HL-60 (cell line): ENCODE results near the gene TRIM68.

Experiments used
- DNase-seq, 2 experiments: peaks; one replicate each; pipeline ENCODE4 v3.0.0-alpha.2; 2010 to 2020; ENCODE audit warnings: low read depth in 1 of 2, low spot score in 1 of 2
- H3K27ac ChIP-seq: fragments of 250-450 bp; sonication (Bioruptor Pico); replicated peaks from 2 replicates; pipeline ENCODE4 v1.5.1; 2020; ENCODE audit warnings: mild to moderate bottlenecking, moderate library complexity
- H3K27me3 ChIP-seq: fragments of 250-450 bp; sonication (Bioruptor Pico); 2 replicates; pipeline ENCODE4 v1.5.1; 2021; ENCODE audit warnings: mild to moderate bottlenecking, moderate library complexity; ENCODE audit not compliant: insufficient read depth, poor library complexity, severe bottlenecking
- H3K4me3 ChIP-seq: replicated peaks from 2 replicates; pipeline ENCODE4 v1.5.1; 2011; ENCODE audit warnings: mild to moderate bottlenecking, control low read depth, low read length; ENCODE audit not compliant: insufficient read depth
- CTCF ChIP-seq: IDR thresholded peaks from one replicate; pipeline ENCODE4 v1.5.1; 2011; ENCODE audit warnings: low read length, control low read depth, inconsistent platforms; ENCODE audit not compliant: insufficient read depth
- GABPA ChIP-seq: IDR thresholded peaks from 2 replicates; pipeline ENCODE4 v1.6.1; 2012; ENCODE audit warnings: low read depth
- POLR2AphosphoS5 ChIP-seq: IDR thresholded peaks from 2 replicates; pipeline ENCODE4 v1.6.1; 2012; ENCODE audit warnings: low read depth
- REST ChIP-seq: IDR thresholded peaks from 2 replicates; pipeline ENCODE4 v1.6.1; 2012; ENCODE audit warnings: low read depth; ENCODE audit not compliant: insufficient replicate concordance
- SPI1 ChIP-seq: IDR thresholded peaks from 2 replicates; pipeline ENCODE4 v1.6.1; 2012; ENCODE audit warnings: low read depth, mild to moderate bottlenecking, borderline replicate concordance

TRIM68 gene

GRCh38 chr11:4642043-4642442 is 34.0 kb upstream of the TRIM68 start:
- H3K27ac ChIP-seq = no peak overlapping the region
- no peak for DNase-seq
- peaks cover 2% of the 10 kb centered on the region for H3K27me3 ChIP-seq
- TF ChIP-seq SPI1 = no peak
- TF ChIP-seq CTCF = no peak
- no peak for TF ChIP-seq REST
- TF ChIP-seq GABPA = no peak
- TF ChIP-seq POLR2AphosphoS5 = no peak
- H3K4me3 ChIP-seq = no peak overlapping the region

GRCh38 chr11:4641501-4641900 is 33.5 kb upstream of the TRIM68 start:
- no peak overlapping the region for H3K4me3 ChIP-seq
- peaks cover 1% of the 10 kb centered on the region for H3K27me3 ChIP-seq
- TF ChIP-seq GABPA = no peak
- TF ChIP-seq POLR2AphosphoS5 = no peak
- TF ChIP-seq CTCF = no peak
- no peak for TF ChIP-seq SPI1
- no peak for TF ChIP-seq REST
- H3K27ac ChIP-seq = no peak overlapping the region
- no peak for DNase-seq

GRCh38 chr11:4639931-4640330 is 31.9 kb upstream of the TRIM68 start:
- no peak for TF ChIP-seq SPI1
- TF ChIP-seq POLR2AphosphoS5 = no peak
- TF ChIP-seq CTCF = no peak
- TF ChIP-seq GABPA = no peak
- no peak for TF ChIP-seq REST
- Histone ChIP-seq H3K27ac (no peak overlapping the region), H3K4me3 (no peak overlapping the region), H3K27me3 (no peaks in the 10 kb centered on the region)
- DNase-seq = no peak
